PFSK-1 (cell line): ENCODE measurements around the gene ANKAR.

Source experiments
- FOXP2 ChIP-seq: optimal IDR thresholded peaks from 2 replicates; pipeline ENCODE3; 2011; ENCODE audit warnings: borderline replicate concordance, control low read depth, inconsistent platforms; ENCODE audit not compliant: insufficient read depth; ENCODE audit errors: extremely low read length, extremely low read depth
- POLR2AphosphoS5 ChIP-seq: IDR thresholded peaks from 2 replicates; pipeline ENCODE4 v1.6.1; 2012; ENCODE audit warnings: low read depth, mild to moderate bottlenecking, control low read depth, low read length, moderate library complexity
- REST ChIP-seq, 2 experiments: IDR thresholded peaks; 2 replicates each; pipeline versions ENCODE4 v1.6.1 to v1.8.0; 2011 to 2012; ENCODE audit warnings: low read depth in 2 of 2, low read length in 2 of 2, control low read depth in 1 of 2, inconsistent platforms in 1 of 2, mild to moderate bottlenecking in 1 of 2, moderate library complexity in 1 of 2; ENCODE audit not compliant: insufficient read depth in 1 of 2
- SIN3A ChIP-seq: IDR thresholded peaks from 2 replicates; pipeline ENCODE4 v1.6.1; 2012; ENCODE audit warnings: mild to moderate bottlenecking, low read length, moderate library complexity, borderline replicate concordance; ENCODE audit not compliant: insufficient read depth
- TAF1 ChIP-seq: IDR thresholded peaks from 2 replicates; pipeline ENCODE4 v1.6.1; 2012; ENCODE audit warnings: low read length, control low read depth, borderline replicate concordance; ENCODE audit not compliant: insufficient read depth

The ANKAR gene

GRCh38 chr2:189719571-189719970 is 45.1 kb downstream of the ANKAR start:
- TF ChIP-seq SIN3A, result no peak
- no peak for TF ChIP-seq TAF1
- no peak for TF ChIP-seq POLR2AphosphoS5

- TF ChIP-seq REST (IDR thresholded peaks at IDR 0.05; ENCODE audit: insufficient read depth in 1 of 2, low read depth in 2 of 2, low read length in 2 of 2), result no peak
- TF ChIP-seq POLR2AphosphoS5, result no peak
- TF ChIP-seq TAF1, result no peak
- TF ChIP-seq FOXP2, result no peak
- no peak for TF ChIP-seq SIN3A
These were observed 48.7 kb downstream of the ANKAR start for GRCh38 chr2:189723192-189723591.
